ENCODE measurements around the gene USP34.

- no peak for TF ChIP-seq CREB1 (CRISPR knock-in tag; IDR thresholded peaks at IDR 0.05; ENCODE audit: low read depth)
- TF ChIP-seq, protein P1, sequence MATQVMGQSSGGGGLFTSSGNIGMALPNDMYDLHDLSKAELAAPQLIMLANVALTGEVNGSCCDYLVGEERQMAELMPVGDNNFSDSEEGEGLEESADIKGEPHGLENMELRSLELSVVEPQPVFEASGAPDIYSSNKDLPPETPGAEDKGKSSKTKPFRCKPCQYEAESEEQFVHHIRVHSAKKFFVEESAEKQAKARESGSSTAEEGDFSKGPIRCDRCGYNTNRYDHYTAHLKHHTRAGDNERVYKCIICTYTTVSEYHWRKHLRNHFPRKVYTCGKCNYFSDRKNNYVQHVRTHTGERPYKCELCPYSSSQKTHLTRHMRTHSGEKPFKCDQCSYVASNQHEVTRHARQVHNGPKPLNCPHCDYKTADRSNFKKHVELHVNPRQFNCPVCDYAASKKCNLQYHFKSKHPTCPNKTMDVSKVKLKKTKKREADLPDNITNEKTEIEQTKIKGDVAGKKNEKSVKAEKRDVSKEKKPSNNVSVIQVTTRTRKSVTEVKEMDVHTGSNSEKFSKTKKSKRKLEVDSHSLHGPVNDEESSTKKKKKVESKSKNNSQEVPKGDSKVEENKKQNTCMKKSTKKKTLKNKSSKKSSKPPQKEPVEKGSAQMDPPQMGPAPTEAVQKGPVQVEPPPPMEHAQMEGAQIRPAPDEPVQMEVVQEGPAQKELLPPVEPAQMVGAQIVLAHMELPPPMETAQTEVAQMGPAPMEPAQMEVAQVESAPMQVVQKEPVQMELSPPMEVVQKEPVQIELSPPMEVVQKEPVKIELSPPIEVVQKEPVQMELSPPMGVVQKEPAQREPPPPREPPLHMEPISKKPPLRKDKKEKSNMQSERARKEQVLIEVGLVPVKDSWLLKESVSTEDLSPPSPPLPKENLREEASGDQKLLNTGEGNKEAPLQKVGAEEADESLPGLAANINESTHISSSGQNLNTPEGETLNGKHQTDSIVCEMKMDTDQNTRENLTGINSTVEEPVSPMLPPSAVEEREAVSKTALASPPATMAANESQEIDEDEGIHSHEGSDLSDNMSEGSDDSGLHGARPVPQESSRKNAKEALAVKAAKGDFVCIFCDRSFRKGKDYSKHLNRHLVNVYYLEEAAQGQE (IDR thresholded peaks at IDR 0.05; ENCODE audit: unreplicated experiment) = no peak
- TF ChIP-seq, protein P2, sequence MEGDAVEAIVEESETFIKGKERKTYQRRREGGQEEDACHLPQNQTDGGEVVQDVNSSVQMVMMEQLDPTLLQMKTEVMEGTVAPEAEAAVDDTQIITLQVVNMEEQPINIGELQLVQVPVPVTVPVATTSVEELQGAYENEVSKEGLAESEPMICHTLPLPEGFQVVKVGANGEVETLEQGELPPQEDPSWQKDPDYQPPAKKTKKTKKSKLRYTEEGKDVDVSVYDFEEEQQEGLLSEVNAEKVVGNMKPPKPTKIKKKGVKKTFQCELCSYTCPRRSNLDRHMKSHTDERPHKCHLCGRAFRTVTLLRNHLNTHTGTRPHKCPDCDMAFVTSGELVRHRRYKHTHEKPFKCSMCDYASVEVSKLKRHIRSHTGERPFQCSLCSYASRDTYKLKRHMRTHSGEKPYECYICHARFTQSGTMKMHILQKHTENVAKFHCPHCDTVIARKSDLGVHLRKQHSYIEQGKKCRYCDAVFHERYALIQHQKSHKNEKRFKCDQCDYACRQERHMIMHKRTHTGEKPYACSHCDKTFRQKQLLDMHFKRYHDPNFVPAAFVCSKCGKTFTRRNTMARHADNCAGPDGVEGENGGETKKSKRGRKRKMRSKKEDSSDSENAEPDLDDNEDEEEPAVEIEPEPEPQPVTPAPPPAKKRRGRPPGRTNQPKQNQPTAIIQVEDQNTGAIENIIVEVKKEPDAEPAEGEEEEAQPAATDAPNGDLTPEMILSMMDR (conservative IDR thresholded peaks at IDR 0.05; ENCODE audit: low read depth in 2 of 2) = no peak
- TF ChIP-seq, protein P3, sequence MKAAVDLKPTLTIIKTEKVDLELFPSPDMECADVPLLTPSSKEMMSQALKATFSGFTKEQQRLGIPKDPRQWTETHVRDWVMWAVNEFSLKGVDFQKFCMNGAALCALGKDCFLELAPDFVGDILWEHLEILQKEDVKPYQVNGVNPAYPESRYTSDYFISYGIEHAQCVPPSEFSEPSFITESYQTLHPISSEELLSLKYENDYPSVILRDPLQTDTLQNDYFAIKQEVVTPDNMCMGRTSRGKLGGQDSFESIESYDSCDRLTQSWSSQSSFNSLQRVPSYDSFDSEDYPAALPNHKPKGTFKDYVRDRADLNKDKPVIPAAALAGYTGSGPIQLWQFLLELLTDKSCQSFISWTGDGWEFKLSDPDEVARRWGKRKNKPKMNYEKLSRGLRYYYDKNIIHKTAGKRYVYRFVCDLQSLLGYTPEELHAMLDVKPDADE (IDR thresholded peaks at IDR 0.05) = no peak
- TF ChIP-seq ZNF114 (CRISPR knock-in tag; IDR thresholded peaks at IDR 0.05) = no peak
- no peak for TF ChIP-seq POLR2AphosphoS5 (IDR thresholded peaks at IDR 0.05; ENCODE audit: low read depth)
These were observed 150.7 kb downstream of the USP34 start for GRCh38 chr2:61320181-61320580.
